ENCODE measurements around the gene SUOX.

GRCh38 chr12:55995366-55995765, 1.7 kb upstream of the SUOX start:
- TF ChIP-seq POLR2AphosphoS5 (IDR thresholded peaks at IDR 0.05; ENCODE audit: low read depth, low read length) (no peak), CTCF (IDR thresholded peaks at IDR 0.05) (no peak)

All from Panc1 (cell line).